Measurements from ENCODE around the gene NPAS3.

DNA sequence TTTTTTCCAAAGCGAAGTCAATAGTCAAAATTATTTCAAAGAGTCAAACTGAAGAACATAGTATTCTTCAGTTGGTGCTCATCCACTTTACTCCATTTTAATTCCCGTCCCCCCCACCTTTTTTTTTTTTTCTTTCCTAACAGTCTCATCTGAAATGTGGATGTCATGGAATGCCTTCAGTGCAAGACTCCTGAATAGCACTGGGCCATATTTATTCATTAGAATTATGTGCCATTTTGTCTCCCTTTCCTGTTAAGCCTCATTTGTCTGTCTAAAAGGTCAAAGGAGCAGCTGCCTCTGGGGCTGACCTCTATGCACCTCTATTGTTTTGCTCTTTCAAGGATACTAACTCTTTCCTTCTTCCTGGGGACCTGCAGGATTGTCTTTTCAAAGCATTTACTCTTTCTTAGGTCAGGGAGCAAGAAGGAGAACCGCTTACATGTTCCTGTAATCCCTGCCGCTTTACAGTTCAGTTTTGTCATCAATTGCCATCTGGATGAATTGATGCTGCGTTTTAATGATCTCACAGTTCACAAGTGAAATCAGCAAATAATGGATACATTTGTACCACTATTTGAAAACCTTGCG lies 310.6 kb downstream of the NPAS3 start:
- TF ChIP-seq POLR2A (IDR thresholded peaks at IDR 0.05; ENCODE audit: low read depth, low read length) (no peak), POLR2AphosphoS5 (IDR thresholded peaks at IDR 0.05; ENCODE audit: low read depth, low read length) (no peak), TAF1 (IDR thresholded peaks at IDR 0.05; ENCODE audit: low read depth, low read length) (no peak), PAX5 (IDR thresholded peaks at IDR 0.05; ENCODE audit: insufficient read depth, low read length, severe bottlenecking) (no peak), POU2F2 (IDR thresholded peaks at IDR 0.05; ENCODE audit: low read depth, low read length) (no peak)
